GM20000 (cell line): Measurements from ENCODE around the gene TBC1D16.

Source experiments
- DNase-seq: peaks from one replicate; pipeline ENCODE4 v3.0.0; 2012; ENCODE audit warnings: low spot score
- TF ChIP-seq, protein P1 (sequence below): IDR thresholded peaks from 2 replicates; pipeline ENCODE4 v1.5.1; 2012; ENCODE audit warnings: mild to moderate bottlenecking, control low read depth; ENCODE audit errors: extremely low read depth, missing control alignments

TBC1D16 gene

GRCh38 chr17:79948945-79949655, 86.6 kb downstream of the TBC1D16 start:
- no peak for DNase-seq
- TF ChIP-seq, protein P1, sequence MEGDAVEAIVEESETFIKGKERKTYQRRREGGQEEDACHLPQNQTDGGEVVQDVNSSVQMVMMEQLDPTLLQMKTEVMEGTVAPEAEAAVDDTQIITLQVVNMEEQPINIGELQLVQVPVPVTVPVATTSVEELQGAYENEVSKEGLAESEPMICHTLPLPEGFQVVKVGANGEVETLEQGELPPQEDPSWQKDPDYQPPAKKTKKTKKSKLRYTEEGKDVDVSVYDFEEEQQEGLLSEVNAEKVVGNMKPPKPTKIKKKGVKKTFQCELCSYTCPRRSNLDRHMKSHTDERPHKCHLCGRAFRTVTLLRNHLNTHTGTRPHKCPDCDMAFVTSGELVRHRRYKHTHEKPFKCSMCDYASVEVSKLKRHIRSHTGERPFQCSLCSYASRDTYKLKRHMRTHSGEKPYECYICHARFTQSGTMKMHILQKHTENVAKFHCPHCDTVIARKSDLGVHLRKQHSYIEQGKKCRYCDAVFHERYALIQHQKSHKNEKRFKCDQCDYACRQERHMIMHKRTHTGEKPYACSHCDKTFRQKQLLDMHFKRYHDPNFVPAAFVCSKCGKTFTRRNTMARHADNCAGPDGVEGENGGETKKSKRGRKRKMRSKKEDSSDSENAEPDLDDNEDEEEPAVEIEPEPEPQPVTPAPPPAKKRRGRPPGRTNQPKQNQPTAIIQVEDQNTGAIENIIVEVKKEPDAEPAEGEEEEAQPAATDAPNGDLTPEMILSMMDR, result no peak

DNA sequence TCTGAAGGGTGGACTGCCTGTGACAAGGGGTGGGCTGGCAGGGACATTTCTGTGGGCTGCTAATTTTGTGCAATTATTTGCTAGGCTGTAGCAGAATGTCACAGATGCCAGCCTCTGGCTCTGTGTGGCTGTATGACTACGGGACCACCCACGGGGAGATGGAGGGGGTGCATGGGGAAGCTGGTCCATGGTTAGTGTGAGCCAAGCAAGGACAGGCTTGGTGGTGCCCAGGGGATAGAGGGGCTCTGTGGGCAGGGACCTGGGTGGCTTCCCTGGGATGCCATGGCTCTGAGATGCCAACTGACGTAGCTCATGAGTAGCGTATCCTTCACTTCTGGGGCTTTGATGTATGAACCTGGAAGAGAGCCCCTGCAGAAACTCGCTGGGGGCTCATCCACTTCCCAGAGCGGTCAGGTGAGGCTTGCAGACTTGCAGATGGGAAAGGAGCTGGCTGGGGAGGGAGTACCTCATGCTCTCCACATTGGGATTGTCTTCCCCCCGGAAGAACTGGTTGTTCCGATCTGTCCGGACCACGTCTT, 87.2 kb downstream of the TBC1D16 start:
- DNase-seq, result no peak
- TF ChIP-seq, protein P1, result no peak

- DNase-seq, result no peak
- TF ChIP-seq, protein P1, result no peak
Observed at GRCh38 chr17:79947351-79948031, 88.2 kb downstream of the TBC1D16 start.

- no peak for DNase-seq
- TF ChIP-seq, protein P1, result no peak
Observed at GRCh38 chr17:79946352-79947231, 89.1 kb downstream of the TBC1D16 start.

GRCh38 chr17:79945591-79946255, 89.9 kb downstream of the TBC1D16 start:
- no peak for DNase-seq
- TF ChIP-seq, protein P1, result no peak

GRCh38 chr17:79944821-79945391, 90.8 kb downstream of the TBC1D16 start:
- TF ChIP-seq, protein P1, result no peak
- no peak for DNase-seq
